GM03348 (cell line): ENCODE results near the gene LRRC17.
"Not testable (repeated sequence)": the region's sequence is repeated elsewhere in the genome, so short reads cannot be mapped to it uniquely, and the experiment has no call there.

ENCODE experiments used
- DNase-seq: peaks from one replicate; pipeline ENCODE4 v3.0.0; 2012; ENCODE audit warnings: low spot score

LRRC17 gene

GRCh38 chr7:102942181-102942866, 29.5 kb downstream of the LRRC17 start:
- DNase-seq, result no peak

- DNase-seq, result no peak
These were observed 30.1 kb downstream of the LRRC17 start for GRCh38 chr7:102942868-102943267.

- DNase-seq, result no peak
These were observed 30.8 kb downstream of the LRRC17 start for GRCh38 chr7:102943423-102944169.

- no peak for DNase-seq
These were observed 31.4 kb downstream of the LRRC17 start for GRCh38 chr7:102944241-102944640.

GRCh38 chr7:102951839-102952238, 39.0 kb downstream of the LRRC17 start:
- DNase-seq, result no peak

GRCh38 chr7:102953406-102953805, 40.6 kb downstream of the LRRC17 start:
- DNase-seq, result no peak

- DNase-seq, result not testable (repeated sequence)
These were observed 41.6 kb downstream of the LRRC17 start for GRCh38 chr7:102954359-102954758.

- DNase-seq, result not testable (repeated sequence)
These were observed 45.2 kb downstream of the LRRC17 start for GRCh38 chr7:102958004-102958403.

GRCh38 chr7:102961993-102962392, 49.2 kb downstream of the LRRC17 start:
- not testable (repeated sequence) for DNase-seq

- no peak for DNase-seq
These were observed 53.7 kb downstream of the LRRC17 start for GRCh38 chr7:102966465-102966864.

- peak; percentile 50 for DNase-seq
These were observed 55.0 kb downstream of the LRRC17 start for GRCh38 chr7:102967798-102968197.

- DNase-seq, result no peak
These were observed 60.4 kb downstream of the LRRC17 start for GRCh38 chr7:102973096-102973802.

GRCh38 chr7:102974366-102975236, 61.8 kb downstream of the LRRC17 start:
- no peak for DNase-seq

- DNase-seq, result no peak
These were observed 63.1 kb downstream of the LRRC17 start for GRCh38 chr7:102975854-102976253.

- no peak for DNase-seq
These were observed 63.7 kb downstream of the LRRC17 start for GRCh38 chr7:102976493-102976892.

GRCh38 chr7:102977586-102977985, 64.8 kb downstream of the LRRC17 start:
- DNase-seq, result not testable (repeated sequence)

- DNase-seq, result peak; percentile 37
These were observed 65.5 kb downstream of the LRRC17 start for GRCh38 chr7:102978284-102978683.

- no peak for DNase-seq
These were observed 66.9 kb downstream of the LRRC17 start for GRCh38 chr7:102979670-102980069.

- no peak for DNase-seq
These were observed 68.7 kb downstream of the LRRC17 start for GRCh38 chr7:102981451-102981850.

GRCh38 chr7:102982235-102982634, 69.4 kb downstream of the LRRC17 start:
- DNase-seq, result no peak

GRCh38 chr7:102983602-102984001, 70.8 kb downstream of the LRRC17 start:
- DNase-seq, result no peak
